NT2/D1 (cell line): ENCODE measurements around the gene PLCL1.

Experiments used
- SUZ12 ChIP-seq: IDR thresholded peaks from 2 replicates; pipeline ENCODE4 v1.6.1; 2011; ENCODE audit not compliant: insufficient read length, insufficient read depth; ENCODE audit errors: extremely low read depth
- YY1 ChIP-seq: IDR thresholded peaks from 2 replicates; pipeline ENCODE4 v1.6.1; 2011; ENCODE audit not compliant: insufficient read length, insufficient read depth
- ZNF274 ChIP-seq: IDR thresholded peaks from 2 replicates; pipeline ENCODE4 v1.6.1; 2011; ENCODE audit warnings: mild to moderate bottlenecking, low read depth, low read length

DNA sequence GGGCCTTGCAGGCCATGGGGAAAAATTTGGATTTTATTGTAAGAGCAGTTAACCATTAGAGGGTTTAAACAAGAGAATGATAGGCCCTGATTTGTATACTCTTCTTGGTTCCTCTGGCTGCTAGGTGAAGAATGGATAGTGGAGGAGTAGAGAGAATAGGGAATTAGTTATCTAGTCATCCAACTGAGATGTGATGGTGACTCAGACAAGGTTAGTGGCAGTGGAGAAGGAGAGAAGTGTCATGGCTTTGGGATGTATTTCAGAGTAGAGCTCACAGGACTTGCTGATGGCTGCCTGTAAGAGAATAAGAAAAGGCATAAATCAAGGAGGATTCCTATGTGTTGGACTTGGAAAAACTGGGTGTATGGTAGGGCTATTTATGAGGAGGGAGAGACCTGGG is 169.4 kb downstream of the PLCL1 start:
- TF ChIP-seq SUZ12 (no peak), ZNF274 (no peak), YY1 (no peak)
